SK-N-SH (cell line): ENCODE results near the gene GRIN1.

Source experiments
- CTCF ChIP-seq: fragments of 200-600 bp; sonication (generic); IDR thresholded peaks from 2 replicates; pipeline ENCODE4 v1.6.1; 2017; ENCODE audit warnings: antibody characterized with exemption, mild to moderate bottlenecking, moderate library complexity
- EZH2phosphoT487 ChIP-seq: fragments of 200-600 bp; sonication (generic); IDR thresholded peaks from 2 replicates; pipeline ENCODE4 v1.6.1; 2017; ENCODE audit warnings: low read depth, mixed run types, mild to moderate bottlenecking, antibody characterized with exemption, moderate library complexity, borderline replicate concordance
- GATA2 ChIP-seq: sonication (generic); formaldehyde crosslinking; IDR thresholded peaks from 2 replicates; pipeline ENCODE4 v1.5.0; 2020; ENCODE audit warnings: mild to moderate bottlenecking, missing genetic modification reagents
- SMC3 ChIP-seq: IDR thresholded peaks from 2 replicates; pipeline ENCODE4 v1.6.1; 2012; ENCODE audit warnings: low read depth, low read length, improper control_type of control experiment
- TAF1 ChIP-seq: IDR thresholded peaks from 2 replicates; pipeline ENCODE4 v1.6.1; 2012; ENCODE audit warnings: low read depth, mild to moderate bottlenecking, low read length, moderate library complexity, borderline replicate concordance
- TEAD4 ChIP-seq: IDR thresholded peaks from 2 replicates; pipeline ENCODE4 v1.4.0; 2012; ENCODE audit warnings: mild to moderate bottlenecking, borderline replicate concordance; ENCODE audit not compliant: insufficient read depth

GRCh38 chr9:137168573-137168903 is 29.6 kb downstream of the GRIN1 start:
- no peak for TF ChIP-seq SMC3
- no peak for TF ChIP-seq CTCF
- no peak for TF ChIP-seq GATA2 (CRISPR knock-in tag)
- no peak for TF ChIP-seq EZH2phosphoT487
- no peak for TF ChIP-seq TAF1
- no peak for TF ChIP-seq TEAD4
